Measurements from ENCODE around the gene PRR33. TPM values are rescaled to one million over a fixed set of nuclear protein-coding genes. Genes with fewer than 3 reads are reported as not detected.

PRR33 gene
- total RNA-seq, 2 donors from 2014 or later = not detected

GRCh38 chr11:1861435-1862411 is 30.0 kb downstream of the PRR33 start:
- Histone ChIP-seq H3K36me3 (no peaks in the 10 kb centered on the region), H3K27ac (no peak overlapping the region), H3K4me3 (no peak overlapping the region), H3K9me3 (no peaks in the 10 kb centered on the region), H3K27me3 (no peaks in the 10 kb centered on the region), H3K9ac (ENCODE audit: low read depth in 2 of 2, low read length in 2 of 2) (no peak overlapping the region), H3K4me1 (no peaks in the 10 kb centered on the region)
- no peak for TF ChIP-seq CTCF (IDR thresholded peaks at IDR 0.05)
- intact Hi-C loops (cut with DNase I) = no loop called here
- DNase-seq = no peak

GRCh38 chr11:1860108-1860507 is 31.6 kb downstream of the PRR33 start:
- intact Hi-C loops (cut with DNase I) = no loop called here
- Histone ChIP-seq H3K4me3 (no peak overlapping the region), H3K9ac (ENCODE audit: low read depth in 2 of 2, low read length in 2 of 2) (no peak overlapping the region), H3K27me3 (no peaks in the 10 kb centered on the region), H3K4me1 (no peaks in the 10 kb centered on the region), H3K9me3 (no peaks in the 10 kb centered on the region), H3K36me3 (no peaks in the 10 kb centered on the region), H3K27ac (no peak overlapping the region)
- no peak for TF ChIP-seq CTCF (IDR thresholded peaks at IDR 0.05)
- DNase-seq = no peak

GRCh38 chr11:1859004-1859403 is 32.7 kb downstream of the PRR33 start:
- H3K4me1 ChIP-seq = no peaks in the 10 kb centered on the region
- no peak overlapping the region for H3K9ac ChIP-seq (ENCODE audit: low read depth in 2 of 2, low read length in 2 of 2)
- no peak overlapping the region for H3K4me3 ChIP-seq
- no peak for DNase-seq
- H3K27ac ChIP-seq = no peak overlapping the region
- TF ChIP-seq CTCF (IDR thresholded peaks at IDR 0.05) = no peak
- intact Hi-C loops (cut with DNase I) = no loop called here
- H3K36me3 ChIP-seq = no peaks in the 10 kb centered on the region
- H3K27me3 ChIP-seq = no peaks in the 10 kb centered on the region
- no peaks in the 10 kb centered on the region for H3K9me3 ChIP-seq

GRCh38 chr11:1858576-1858975 is 33.1 kb downstream of the PRR33 start:
- H3K9ac ChIP-seq (ENCODE audit: low read depth in 2 of 2, low read length in 2 of 2) = no peak overlapping the region
- H3K27me3 ChIP-seq = no peaks in the 10 kb centered on the region
- no peaks in the 10 kb centered on the region for H3K9me3 ChIP-seq
- H3K4me3 ChIP-seq = no peak overlapping the region
- DNase-seq = no peak
- intact Hi-C loops (cut with DNase I) = no loop called here
- no peaks in the 10 kb centered on the region for H3K4me1 ChIP-seq
- no peaks in the 10 kb centered on the region for H3K36me3 ChIP-seq
- TF ChIP-seq CTCF (IDR thresholded peaks at IDR 0.05) = no peak
- no peak overlapping the region for H3K27ac ChIP-seq

- Histone ChIP-seq H3K4me3 (no peak overlapping the region), H3K27me3 (no peaks in the 10 kb centered on the region), H3K9ac (ENCODE audit: low read depth in 2 of 2, low read length in 2 of 2) (no peak overlapping the region), H3K27ac (no peak overlapping the region), H3K36me3 (no peaks in the 10 kb centered on the region), H3K4me1 (no peaks in the 10 kb centered on the region), H3K9me3 (no peaks in the 10 kb centered on the region)
- no peak for DNase-seq
- intact Hi-C loops (cut with DNase I) = no loop called here
- TF ChIP-seq CTCF (IDR thresholded peaks at IDR 0.05) = no peak
Observed at GRCh38 chr11:1858154-1858553, 33.5 kb downstream of the PRR33 start.

Data from colonic mucosa (tissue), 4 donors.